ENCODE data around the gene HECA.
A peak's percentile ranks its signal among the peaks of the same experiment; 100 is the strongest.
"Not testable (repeated sequence)": the region's sequence is repeated elsewhere in the genome, so short reads cannot be mapped to it uniquely, and the experiment has no call there.

Gene HECA

GRCh38 chr6:139133262-139134063 lies 1.4 kb upstream of the HECA start:
- no peak for TF ChIP-seq CTCF (IDR thresholded peaks at IDR 0.05; ENCODE audit: unreplicated experiment in 3 of 3)
- no peaks in the 10 kb centered on the region for H3K9me3 Mint-ChIP-seq
- H3K4me3 Mint-ChIP-seq: peak overlapping the region; percentile 73 to 84 (median 79)
- peak overlapping the region; percentile 72 to 82 (median 73) for H3K27ac Mint-ChIP-seq
- H3K4me1 Mint-ChIP-seq: peaks cover 34% of the 10 kb centered on the region
- no peaks in the 10 kb centered on the region for H3K27me3 Mint-ChIP-seq (ENCODE audit: low read depth)
- H3K36me3 Mint-ChIP-seq (ENCODE audit: low read depth): no peaks in the 10 kb centered on the region

GRCh38 chr6:139134064-139134395 lies 850 bp upstream of the HECA start:
- Mint-ChIP-seq H3K9me3 (no peaks in the 10 kb centered on the region), H3K4me3 (peak overlapping the region; percentile 73 to 84 (median 79)), H3K27ac (peak overlapping the region; percentile 72 to 82 (median 73)), H3K36me3 (ENCODE audit: low read depth) (no peaks in the 10 kb centered on the region), H3K4me1 (peaks cover 39% of the 10 kb centered on the region), H3K27me3 (ENCODE audit: low read depth) (no peaks in the 10 kb centered on the region)
- no peak for TF ChIP-seq CTCF (IDR thresholded peaks at IDR 0.05; ENCODE audit: unreplicated experiment in 3 of 3)

- H3K36me3 Mint-ChIP-seq (ENCODE audit: low read depth): no peaks in the 10 kb centered on the region
- no peak for TF ChIP-seq CTCF (IDR thresholded peaks at IDR 0.05; ENCODE audit: unreplicated experiment in 3 of 3)
Measured at GRCh38 chr6:139135578-139136545, 982 bp downstream of the HECA start.

GRCh38 chr6:139137706-139138105 lies 2.8 kb downstream of the HECA start:
- Mint-ChIP-seq H3K27me3 (ENCODE audit: low read depth) (no peaks in the 10 kb centered on the region), H3K27ac (peak overlapping the region in 1 of 3 experiments; percentile 55), H3K36me3 (ENCODE audit: low read depth) (no peaks in the 10 kb centered on the region), H3K4me3 (peak overlapping the region; percentile 92 to 96 (median 95)), H3K4me1 (peaks cover 44% of the 10 kb centered on the region), H3K9me3 (no peaks in the 10 kb centered on the region)
- no peak for TF ChIP-seq CTCF (IDR thresholded peaks at IDR 0.05; ENCODE audit: unreplicated experiment in 3 of 3)

More at GRCh38 chr6:139135578-139136545, 982 bp downstream of the HECA start:
- Mint-ChIP-seq H3K4me1 (peaks cover 44% of the 10 kb centered on the region), H3K4me3 (peak overlapping the region; percentile 92 to 96 (median 95)), H3K27ac (peak overlapping the region; percentile 69 to 96 (median 83)), H3K27me3 (ENCODE audit: low read depth) (no peaks in the 10 kb centered on the region), H3K9me3 (no peaks in the 10 kb centered on the region)

GRCh38 chr6:139140854-139141253 lies 6.0 kb downstream of the HECA start:
- H3K4me3 Mint-ChIP-seq; H3K9me3 Mint-ChIP-seq; H3K36me3 Mint-ChIP-seq (ENCODE audit: low read depth); H3K27me3 Mint-ChIP-seq (ENCODE audit: low read depth); H3K27ac Mint-ChIP-seq: not testable (repeated sequence)
- peaks cover 41% of the 10 kb centered on the region for H3K4me1 Mint-ChIP-seq

- H3K9me3 Mint-ChIP-seq: no peaks in the 10 kb centered on the region
- no peak overlapping the region for H3K27ac Mint-ChIP-seq
- no peaks in the 10 kb centered on the region for H3K36me3 Mint-ChIP-seq (ENCODE audit: low read depth)
- H3K27me3 Mint-ChIP-seq (ENCODE audit: low read depth): no peaks in the 10 kb centered on the region
- H3K4me1 Mint-ChIP-seq: peaks cover 29% of the 10 kb centered on the region
- H3K4me3 Mint-ChIP-seq: no peak overlapping the region
- TF ChIP-seq CTCF (IDR thresholded peaks at IDR 0.05; ENCODE audit: unreplicated experiment in 3 of 3): no peak
Measured at GRCh38 chr6:139142262-139142661, 7.4 kb downstream of the HECA start.

Measured in nephron (organoid).